Umbilical cord (tissue), 2 donors: Measurements from ENCODE around the gene KCNE1. TPM values are rescaled to one million over a fixed set of nuclear protein-coding genes. Genes with fewer than 3 reads are reported as not detected.
"Not testable (repeated sequence)": the region's sequence is repeated elsewhere in the genome, so short reads cannot be mapped to it uniquely, and the experiment has no call there.

Experiments
- DNase-seq: peaks from one replicate; pipeline ENCODE4 v3.0.0-alpha.2; 2015; ENCODE audit warnings: low spot score
- total RNA-seq: library from RNA; depleted of rRNA; stranded (reverse); fragments of >200 nt; gene quantifications from one replicate; pipeline ENCODE4 v1.2.3, GENCODE V29; 2014; ENCODE audit warnings: low replicate concordance; ENCODE audit not compliant: insufficient read depth

The KCNE1 gene
- total RNA-seq, 1 donor from 2014 or later, result 0.72 TPM

DNA sequence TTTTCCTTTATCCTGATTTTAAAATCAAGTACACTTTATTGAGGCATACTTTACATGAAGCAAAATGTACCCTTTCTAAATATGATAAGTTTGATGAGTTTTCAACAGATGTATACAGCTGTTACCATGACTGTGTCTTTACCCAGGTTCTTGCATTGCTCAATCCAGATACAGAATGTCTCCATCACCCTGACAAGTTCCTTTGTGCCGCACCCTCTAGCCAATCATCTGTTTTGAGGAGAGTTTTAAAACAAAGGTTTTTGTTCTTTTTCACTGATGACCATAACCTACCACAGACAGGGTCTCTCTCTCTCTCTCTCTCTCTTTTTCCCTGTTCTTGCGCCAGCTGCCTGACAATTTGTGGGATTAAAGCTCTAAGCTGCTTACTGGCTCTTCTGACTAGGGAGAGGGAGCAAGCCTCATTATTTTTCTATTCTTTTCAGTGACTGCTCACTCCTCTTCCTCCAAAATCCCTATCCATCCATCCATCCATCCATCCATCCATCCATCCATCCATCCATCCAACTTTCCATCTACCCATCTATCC, 1.2 kb upstream of the KCNE1 start:
- no peak for DNase-seq

- DNase-seq, result peak; percentile 54
These were observed 829 bp downstream of the KCNE1 start for GRCh38 chr21:34511181-34511580.

DNA sequence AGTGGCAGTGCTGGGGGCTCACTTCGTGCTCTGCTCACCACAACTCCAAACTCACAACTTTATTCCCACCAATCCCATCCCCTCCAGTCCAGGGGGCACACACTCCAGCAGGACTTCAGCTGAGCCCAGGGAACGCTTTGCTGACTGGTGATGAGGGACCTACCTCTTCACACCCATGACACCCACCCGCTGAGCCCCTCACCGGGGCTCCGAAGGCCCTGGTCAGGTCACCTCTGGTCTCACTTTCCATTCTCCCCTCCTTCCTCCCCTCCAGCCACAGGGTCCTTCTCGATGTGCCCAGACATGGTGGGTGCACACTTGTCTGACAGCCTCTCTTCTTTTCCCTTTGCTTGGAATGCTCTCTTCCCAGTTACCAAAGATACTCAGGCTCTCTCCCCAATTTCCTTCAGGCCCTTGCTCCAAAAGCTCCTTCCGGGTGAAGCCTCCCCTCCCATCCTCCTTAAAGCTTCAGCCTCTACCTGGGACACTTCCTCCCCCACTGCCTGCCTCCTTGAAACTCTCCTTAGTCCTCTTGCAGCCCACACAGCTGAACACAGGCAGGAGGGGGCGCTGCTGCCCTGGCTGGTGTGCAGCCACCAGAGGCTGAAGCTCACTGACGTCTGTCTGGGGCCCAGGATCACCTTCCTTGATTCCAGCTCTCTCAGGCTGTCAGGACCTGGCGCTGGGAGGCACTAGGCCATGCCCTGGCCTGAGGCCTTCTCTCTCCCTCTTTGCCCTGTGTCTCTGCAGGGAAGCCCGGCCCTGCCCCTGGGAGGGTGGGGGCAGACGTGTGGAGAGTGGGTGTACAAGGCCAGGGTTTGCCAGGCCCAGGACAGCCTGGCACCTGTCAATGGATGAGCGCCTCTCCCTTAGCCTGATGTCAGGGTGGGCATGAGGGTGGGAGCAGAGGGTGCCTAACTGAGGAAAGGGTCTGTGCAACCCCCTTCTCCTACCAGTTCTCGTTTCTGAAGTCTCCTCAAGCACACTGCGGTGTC, 1.6 kb downstream of the KCNE1 start:
- peak; percentile 59 for DNase-seq

- no peak for DNase-seq
These were observed 2.9 kb downstream of the KCNE1 start for GRCh38 chr21:34509151-34509550.

- no peak for DNase-seq
These were observed 7.4 kb downstream of the KCNE1 start for GRCh38 chr21:34504595-34504994.

- peak; percentile 14 for DNase-seq
These were observed 9.4 kb downstream of the KCNE1 start for GRCh38 chr21:34502480-34503106.

DNA sequence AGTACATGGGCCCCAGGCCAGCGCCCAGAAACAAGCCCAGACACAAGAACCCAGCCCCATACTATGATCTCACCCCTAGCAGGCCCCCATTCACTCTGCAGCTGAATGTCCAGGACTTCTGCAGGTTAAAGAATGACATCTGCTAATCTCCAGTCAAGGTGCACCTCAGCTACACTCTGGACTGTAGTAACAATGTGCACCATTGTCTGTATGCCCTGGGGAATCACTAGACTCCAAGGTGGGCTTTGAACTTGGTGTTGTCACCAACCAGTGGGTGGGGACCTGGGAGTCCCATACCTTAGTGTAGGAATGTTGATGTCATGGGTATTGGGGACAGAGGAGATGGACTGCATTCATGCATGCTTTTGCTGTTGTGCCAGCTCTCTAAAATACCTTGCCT, 10.3 kb downstream of the KCNE1 start:
- no peak for DNase-seq

DNA sequence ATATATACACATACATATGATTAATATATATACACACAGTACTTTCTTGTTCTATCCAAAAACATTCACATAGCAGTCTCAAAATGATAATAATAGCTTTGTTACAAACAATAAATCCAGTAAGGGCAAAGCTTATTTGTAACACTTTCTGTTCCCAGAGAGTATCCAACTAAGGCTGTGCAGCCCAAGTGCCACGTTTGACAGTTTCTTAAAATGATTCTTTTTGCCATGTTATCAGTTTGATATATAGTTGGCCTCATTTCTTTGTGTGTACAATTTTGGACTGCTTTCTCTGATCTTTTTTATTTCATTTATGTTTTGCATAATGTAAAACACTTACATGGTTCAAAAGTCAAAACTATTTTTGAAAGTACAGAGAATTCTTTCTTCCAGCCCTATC, 11.8 kb downstream of the KCNE1 start:
- DNase-seq, result no peak

GRCh38 chr21:34499116-34499515, 12.9 kb downstream of the KCNE1 start:
- DNase-seq, result no peak

- DNase-seq, result no peak
These were observed 13.4 kb downstream of the KCNE1 start for GRCh38 chr21:34498623-34499022.

DNA sequence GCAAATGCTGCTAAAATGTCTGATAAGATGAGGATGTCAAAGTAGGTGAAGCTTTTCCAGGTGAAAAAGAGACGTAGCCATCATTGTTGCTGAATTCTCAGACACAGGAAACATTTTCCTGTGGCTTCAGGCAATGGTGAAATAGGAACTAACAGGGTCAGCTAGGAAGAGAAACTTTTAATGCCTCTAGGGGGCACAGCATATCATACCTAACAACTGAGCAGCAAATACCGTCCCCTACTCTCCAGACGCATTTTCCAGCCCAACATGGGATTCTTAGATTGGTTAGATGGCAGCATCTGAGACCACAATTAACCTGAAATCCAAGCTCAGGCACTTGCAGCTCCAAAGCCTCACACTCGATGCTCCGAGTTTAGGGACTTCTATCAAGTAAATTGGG, 28.2 kb downstream of the KCNE1 start:
- DNase-seq, result not testable (repeated sequence)

DNA sequence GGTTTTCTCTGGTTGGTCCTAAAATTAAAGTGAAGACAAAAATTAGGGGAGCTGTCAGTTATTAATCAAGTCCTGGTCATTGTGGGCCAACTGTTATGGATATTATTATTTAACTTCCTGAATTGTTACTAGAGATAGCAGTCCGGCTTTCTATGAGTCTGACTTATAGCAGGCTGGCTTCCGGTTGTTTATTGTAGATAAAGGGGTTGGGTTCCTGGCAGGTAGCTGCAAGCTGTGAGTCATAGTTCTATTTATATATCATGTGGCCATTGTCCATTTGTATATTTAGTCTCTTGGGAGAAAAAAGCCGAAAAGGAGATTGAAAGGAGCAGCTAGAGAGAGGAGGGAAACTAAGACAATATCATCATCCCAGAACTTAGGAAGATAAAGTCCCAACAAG, 28.6 kb downstream of the KCNE1 start:
- not testable (repeated sequence) for DNase-seq

DNA sequence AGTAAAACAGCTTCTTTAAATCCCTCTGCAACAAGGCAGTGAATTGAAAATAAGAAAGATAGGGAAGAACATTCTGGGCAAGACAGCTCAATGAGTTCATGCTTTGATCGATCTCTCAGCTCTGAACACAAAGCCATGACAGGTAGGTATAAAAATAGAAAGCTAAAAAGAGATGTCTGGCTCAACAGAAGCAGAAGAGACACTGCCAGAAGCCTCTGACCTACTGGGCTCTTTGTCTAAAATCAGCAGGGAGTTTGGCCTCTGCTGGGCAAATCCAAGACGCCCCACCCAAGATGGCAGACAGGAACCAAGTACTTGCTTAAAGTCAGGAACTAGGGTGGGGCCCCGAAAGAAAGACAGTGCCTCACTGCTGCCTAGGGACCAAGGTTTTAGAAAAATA, 44.7 kb downstream of the KCNE1 start:
- not testable (repeated sequence) for DNase-seq

- DNase-seq, result not testable (repeated sequence)
These were observed 52.6 kb downstream of the KCNE1 start for GRCh38 chr21:34459426-34459825.

- not testable (repeated sequence) for DNase-seq
These were observed 53.7 kb downstream of the KCNE1 start for GRCh38 chr21:34458266-34458665.

GRCh38 chr21:34456180-34456579, 55.8 kb downstream of the KCNE1 start:
- DNase-seq, result not testable (repeated sequence)

DNA sequence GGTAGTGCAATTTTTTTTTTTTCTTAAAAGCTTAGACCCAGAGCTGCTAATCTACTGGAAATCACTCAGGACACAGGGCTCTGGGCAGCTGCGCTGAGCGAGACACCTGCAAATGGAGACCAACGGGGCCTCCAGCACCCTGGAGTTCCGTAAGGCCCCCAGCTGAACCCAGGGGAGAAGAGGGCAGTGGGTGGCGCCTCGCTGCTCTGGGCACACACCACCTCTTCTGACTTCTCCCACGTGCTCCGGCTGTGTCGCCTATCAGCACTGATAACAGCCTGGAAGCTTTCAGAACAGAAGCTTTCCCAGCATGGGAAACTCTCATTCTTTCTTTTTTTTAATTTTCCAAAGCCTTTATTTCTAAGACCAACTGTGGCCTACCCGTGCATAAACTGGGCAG, 56.4 kb downstream of the KCNE1 start:
- DNase-seq, result not testable (repeated sequence)

GRCh38 chr21:34447018-34447417, 65.0 kb downstream of the KCNE1 start:
- DNase-seq, result not testable (repeated sequence)

DNA sequence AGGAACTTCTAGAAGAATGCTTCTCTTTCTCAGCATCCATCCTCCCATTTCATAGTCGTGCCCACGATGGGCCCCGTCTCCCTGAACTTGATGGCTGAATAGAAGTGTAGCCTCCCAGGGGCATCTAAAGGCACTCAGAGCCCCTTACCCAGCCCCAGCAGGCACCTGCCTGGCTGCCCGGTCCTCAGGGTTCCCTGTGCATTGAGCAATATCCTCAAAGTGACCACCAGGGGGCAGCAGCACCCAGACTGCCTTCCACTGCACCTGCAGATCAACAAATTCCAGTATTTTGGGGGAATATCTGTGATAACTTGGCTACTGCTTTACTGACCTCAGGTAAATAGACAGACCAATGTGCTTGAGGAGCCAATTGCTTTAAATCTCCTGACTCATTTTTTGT, 68.5 kb downstream of the KCNE1 start:
- not testable (repeated sequence) for DNase-seq

DNA sequence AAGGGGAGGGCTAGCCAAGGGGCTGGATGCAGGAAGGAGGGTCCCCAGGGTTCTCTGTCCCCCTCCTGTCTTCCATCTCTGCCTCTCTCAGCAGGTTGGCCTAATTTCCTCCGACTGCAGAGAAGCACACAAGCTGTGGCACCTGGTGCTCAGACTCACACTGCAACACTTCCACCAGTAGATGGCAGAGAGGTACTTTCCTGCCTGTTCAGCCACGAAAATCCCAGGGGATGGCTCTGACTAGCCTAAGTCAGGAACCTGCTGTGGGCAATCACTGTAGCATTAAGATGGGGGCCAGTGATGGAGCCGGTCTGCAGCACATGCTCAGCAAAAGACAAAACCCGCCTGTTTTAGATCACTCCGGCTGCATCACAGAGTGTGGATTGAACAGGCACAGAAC, 82.3 kb downstream of the KCNE1 start:
- not testable (repeated sequence) for DNase-seq

DNA sequence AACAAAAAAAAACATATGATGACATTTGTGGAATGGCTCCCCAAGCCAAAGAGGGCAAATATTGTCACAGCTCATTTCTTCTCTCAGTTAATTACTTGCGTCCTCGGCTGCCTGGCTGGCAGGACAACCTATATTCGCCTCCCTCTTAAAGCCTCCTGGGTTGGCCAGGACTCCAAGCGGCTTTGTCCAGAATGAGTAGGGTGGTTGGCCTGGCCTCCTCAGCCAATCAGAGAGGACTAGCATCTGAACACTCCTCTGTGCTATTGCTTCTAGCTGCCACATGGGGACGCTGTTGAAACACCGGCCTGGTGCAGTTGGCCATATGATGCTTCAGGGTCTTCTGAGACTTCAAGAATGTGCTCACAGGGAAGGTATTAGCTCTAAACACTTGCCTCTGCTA, 83.6 kb downstream of the KCNE1 start:
- DNase-seq, result not testable (repeated sequence)

- not testable (repeated sequence) for DNase-seq
These were observed 84.7 kb downstream of the KCNE1 start for GRCh38 chr21:34427339-34427738.
